ENCODE results near the gene UFSP2. TPM values are rescaled to one million over a fixed set of nuclear protein-coding genes. Genes with fewer than 3 reads are reported as not detected.
"Not testable (repeated sequence)": the region's sequence is repeated elsewhere in the genome, so short reads cannot be mapped to it uniquely, and the experiment has no call there.

The UFSP2 gene
- total RNA-seq, 1 donor from 2014 or later, result 62.6 TPM

- Histone ChIP-seq H3K9ac (ENCODE audit: low read depth in 1 of 3, low read length in 3 of 3) (no peak overlapping the region), H3K4me1 (ENCODE audit: control insufficient read depth in 3 of 3, insufficient read depth in 3 of 3, low read length in 3 of 3) (no peaks in the 10 kb centered on the region), H3K9me3 (ENCODE audit: control insufficient read depth in 3 of 3, low read length in 3 of 3) (no peaks in the 10 kb centered on the region), H3K36me3 (ENCODE audit: control insufficient read depth in 3 of 3, insufficient read depth in 3 of 3, low read length in 3 of 3) (no peaks in the 10 kb centered on the region), H3K27me3 (ENCODE audit: control insufficient read depth in 3 of 3, insufficient read depth in 3 of 3, low read length in 3 of 3) (no peaks in the 10 kb centered on the region), H3K4me3 (ENCODE audit: low read length in 3 of 3) (no peak overlapping the region), H3K27ac (ENCODE audit: low read depth, low read length) (no peak overlapping the region)
These were observed 46.2 kb downstream of the UFSP2 start for GRCh38 chr4:185379326-185380295.

GRCh38 chr4:185378264-185378663, 47.5 kb downstream of the UFSP2 start:
- Histone ChIP-seq H3K4me1 (ENCODE audit: control insufficient read depth in 3 of 3, insufficient read depth in 3 of 3, low read length in 3 of 3) (no peaks in the 10 kb centered on the region), H3K4me3 (ENCODE audit: low read length in 3 of 3) (no peak overlapping the region), H3K27ac (ENCODE audit: low read depth, low read length) (no peak overlapping the region), H3K36me3 (ENCODE audit: control insufficient read depth in 3 of 3, insufficient read depth in 3 of 3, low read length in 3 of 3) (peaks cover 0 to 2% (median under 1%) of the 10 kb centered on the region in 3 donors), H3K27me3 (ENCODE audit: control insufficient read depth in 3 of 3, insufficient read depth in 3 of 3, low read length in 3 of 3) (no peaks in the 10 kb centered on the region), H3K9ac (ENCODE audit: low read depth in 1 of 3, low read length in 3 of 3) (no peak overlapping the region), H3K9me3 (ENCODE audit: control insufficient read depth in 3 of 3, low read length in 3 of 3) (no peaks in the 10 kb centered on the region)

- peaks cover 8 to 19% (median 9%) of the 10 kb centered on the region in 3 donors for H3K36me3 ChIP-seq (ENCODE audit: control insufficient read depth in 3 of 3, insufficient read depth in 3 of 3, low read length in 3 of 3)
- H3K27me3 ChIP-seq (ENCODE audit: control insufficient read depth in 3 of 3, insufficient read depth in 3 of 3, low read length in 3 of 3), result no peaks in the 10 kb centered on the region
- no peak overlapping the region for H3K27ac ChIP-seq (ENCODE audit: low read depth, low read length)
- H3K9me3 ChIP-seq (ENCODE audit: control insufficient read depth in 3 of 3, low read length in 3 of 3), result no peaks in the 10 kb centered on the region
- no peak overlapping the region for H3K9ac ChIP-seq (ENCODE audit: low read depth in 1 of 3, low read length in 3 of 3)
- no peak overlapping the region for H3K4me3 ChIP-seq (ENCODE audit: low read length in 3 of 3)
- H3K4me1 ChIP-seq (ENCODE audit: control insufficient read depth in 3 of 3, insufficient read depth in 3 of 3, low read length in 3 of 3), result no peaks in the 10 kb centered on the region
These were observed 51.2 kb downstream of the UFSP2 start for GRCh38 chr4:185374573-185374972.

- Histone ChIP-seq H3K27me3 (ENCODE audit: control insufficient read depth in 3 of 3, insufficient read depth in 3 of 3, low read length in 3 of 3) (no peaks in the 10 kb centered on the region), H3K4me1 (ENCODE audit: control insufficient read depth in 3 of 3, insufficient read depth in 3 of 3, low read length in 3 of 3) (no peaks in the 10 kb centered on the region), H3K9me3 (ENCODE audit: control insufficient read depth in 3 of 3, low read length in 3 of 3) (no peaks in the 10 kb centered on the region), H3K27ac (ENCODE audit: low read depth, low read length) (no peak overlapping the region), H3K36me3 (ENCODE audit: control insufficient read depth in 3 of 3, insufficient read depth in 3 of 3, low read length in 3 of 3) (peaks cover 8 to 19% (median 9%) of the 10 kb centered on the region in 3 donors), H3K9ac (ENCODE audit: low read depth in 1 of 3, low read length in 3 of 3) (no peak overlapping the region), H3K4me3 (ENCODE audit: low read length in 3 of 3) (no peak overlapping the region)
These were observed 51.7 kb downstream of the UFSP2 start for GRCh38 chr4:185374027-185374426.

GRCh38 chr4:185371702-185372101, 54.1 kb downstream of the UFSP2 start:
- no peak overlapping the region for H3K4me3 ChIP-seq (ENCODE audit: low read length in 3 of 3)
- no peaks in the 10 kb centered on the region for H3K27me3 ChIP-seq (ENCODE audit: control insufficient read depth in 3 of 3, insufficient read depth in 3 of 3, low read length in 3 of 3)
- H3K9me3 ChIP-seq (ENCODE audit: control insufficient read depth in 3 of 3, low read length in 3 of 3), result no peaks in the 10 kb centered on the region
- no peaks in the 10 kb centered on the region for H3K4me1 ChIP-seq (ENCODE audit: control insufficient read depth in 3 of 3, insufficient read depth in 3 of 3, low read length in 3 of 3)
- no peak overlapping the region for H3K9ac ChIP-seq (ENCODE audit: low read depth in 1 of 3, low read length in 3 of 3)
- H3K27ac ChIP-seq (ENCODE audit: low read depth, low read length), result no peak overlapping the region
- peaks cover 9 to 19% (median 11%) of the 10 kb centered on the region in 3 donors for H3K36me3 ChIP-seq (ENCODE audit: control insufficient read depth in 3 of 3, insufficient read depth in 3 of 3, low read length in 3 of 3)

GRCh38 chr4:185370268-185370949, 55.4 kb downstream of the UFSP2 start:
- Histone ChIP-seq H3K27me3 (ENCODE audit: control insufficient read depth in 3 of 3, insufficient read depth in 3 of 3, low read length in 3 of 3) (no peaks in the 10 kb centered on the region), H3K36me3 (ENCODE audit: control insufficient read depth in 3 of 3, insufficient read depth in 3 of 3, low read length in 3 of 3) (peaks cover 9 to 19% (median 11%) of the 10 kb centered on the region in 3 donors), H3K4me3 (ENCODE audit: low read length in 3 of 3) (no peak overlapping the region), H3K4me1 (ENCODE audit: control insufficient read depth in 3 of 3, insufficient read depth in 3 of 3, low read length in 3 of 3) (no peaks in the 10 kb centered on the region), H3K9me3 (ENCODE audit: control insufficient read depth in 3 of 3, low read length in 3 of 3) (no peaks in the 10 kb centered on the region), H3K9ac (ENCODE audit: low read depth in 1 of 3, low read length in 3 of 3) (no peak overlapping the region), H3K27ac (ENCODE audit: low read depth, low read length) (no peak overlapping the region)

- Histone ChIP-seq H3K9ac (ENCODE audit: low read depth in 1 of 3, low read length in 3 of 3) (no peak overlapping the region), H3K4me3 (ENCODE audit: low read length in 3 of 3) (no peak overlapping the region), H3K4me1 (ENCODE audit: control insufficient read depth in 3 of 3, insufficient read depth in 3 of 3, low read length in 3 of 3) (no peaks in the 10 kb centered on the region), H3K27ac (ENCODE audit: low read depth, low read length) (no peak overlapping the region), H3K9me3 (ENCODE audit: control insufficient read depth in 3 of 3, low read length in 3 of 3) (no peaks in the 10 kb centered on the region), H3K36me3 (ENCODE audit: control insufficient read depth in 3 of 3, insufficient read depth in 3 of 3, low read length in 3 of 3) (peaks cover 9 to 19% (median 11%) of the 10 kb centered on the region in 3 donors), H3K27me3 (ENCODE audit: control insufficient read depth in 3 of 3, insufficient read depth in 3 of 3, low read length in 3 of 3) (no peaks in the 10 kb centered on the region)
These were observed 56.0 kb downstream of the UFSP2 start for GRCh38 chr4:185369731-185370130.

GRCh38 chr4:185364886-185365285, 60.9 kb downstream of the UFSP2 start:
- Histone ChIP-seq H3K36me3 (ENCODE audit: control insufficient read depth in 3 of 3, insufficient read depth in 3 of 3, low read length in 3 of 3) (peaks cover 0 to 3% (median 0%) of the 10 kb centered on the region in 3 donors), H3K4me1 (ENCODE audit: control insufficient read depth in 3 of 3, insufficient read depth in 3 of 3, low read length in 3 of 3) (no peaks in the 10 kb centered on the region), H3K9me3 (ENCODE audit: control insufficient read depth in 3 of 3, low read length in 3 of 3) (no peaks in the 10 kb centered on the region), H3K9ac (ENCODE audit: low read depth in 1 of 3, low read length in 3 of 3) (no peak overlapping the region), H3K27ac (ENCODE audit: low read depth, low read length) (no peak overlapping the region), H3K27me3 (ENCODE audit: control insufficient read depth in 3 of 3, insufficient read depth in 3 of 3, low read length in 3 of 3) (no peaks in the 10 kb centered on the region), H3K4me3 (ENCODE audit: low read length in 3 of 3) (no peak overlapping the region)

GRCh38 chr4:185363251-185363650, 62.5 kb downstream of the UFSP2 start:
- Histone ChIP-seq H3K27ac (ENCODE audit: low read depth, low read length) (no peak overlapping the region), H3K9ac (ENCODE audit: low read depth in 1 of 3, low read length in 3 of 3) (no peak overlapping the region), H3K27me3 (ENCODE audit: control insufficient read depth in 3 of 3, insufficient read depth in 3 of 3, low read length in 3 of 3) (no peaks in the 10 kb centered on the region), H3K4me1 (ENCODE audit: control insufficient read depth in 3 of 3, insufficient read depth in 3 of 3, low read length in 3 of 3) (no peaks in the 10 kb centered on the region), H3K4me3 (ENCODE audit: low read length in 3 of 3) (no peak overlapping the region), H3K36me3 (ENCODE audit: control insufficient read depth in 3 of 3, insufficient read depth in 3 of 3, low read length in 3 of 3) (peaks cover 0 to under 1% (median 0%) of the 10 kb centered on the region in 3 donors), H3K9me3 (ENCODE audit: control insufficient read depth in 3 of 3, low read length in 3 of 3) (no peaks in the 10 kb centered on the region)

GRCh38 chr4:185362570-185362969, 63.2 kb downstream of the UFSP2 start:
- not testable (repeated sequence) for H3K4me3 ChIP-seq (ENCODE audit: low read length in 3 of 3); H3K4me1 ChIP-seq (ENCODE audit: control insufficient read depth in 3 of 3, insufficient read depth in 3 of 3, low read length in 3 of 3); H3K27me3 ChIP-seq (ENCODE audit: control insufficient read depth in 3 of 3, insufficient read depth in 3 of 3, low read length in 3 of 3); H3K27ac ChIP-seq (ENCODE audit: low read depth, low read length); H3K9me3 ChIP-seq (ENCODE audit: control insufficient read depth in 3 of 3, low read length in 3 of 3); H3K9ac ChIP-seq (ENCODE audit: low read depth in 1 of 3, low read length in 3 of 3); H3K36me3 ChIP-seq (ENCODE audit: control insufficient read depth in 3 of 3, insufficient read depth in 3 of 3, low read length in 3 of 3)
